ENCODE results near the gene ANO2. TPM values are rescaled to one million over a fixed set of nuclear protein-coding genes. Genes with fewer than 3 reads are reported as not detected.
A peak's percentile ranks its signal among the peaks of the same experiment; 100 is the strongest.

The ANO2 gene
- total and polyA plus RNA-seq, 4 experiments from 2014 or later, result not detected

DNA sequence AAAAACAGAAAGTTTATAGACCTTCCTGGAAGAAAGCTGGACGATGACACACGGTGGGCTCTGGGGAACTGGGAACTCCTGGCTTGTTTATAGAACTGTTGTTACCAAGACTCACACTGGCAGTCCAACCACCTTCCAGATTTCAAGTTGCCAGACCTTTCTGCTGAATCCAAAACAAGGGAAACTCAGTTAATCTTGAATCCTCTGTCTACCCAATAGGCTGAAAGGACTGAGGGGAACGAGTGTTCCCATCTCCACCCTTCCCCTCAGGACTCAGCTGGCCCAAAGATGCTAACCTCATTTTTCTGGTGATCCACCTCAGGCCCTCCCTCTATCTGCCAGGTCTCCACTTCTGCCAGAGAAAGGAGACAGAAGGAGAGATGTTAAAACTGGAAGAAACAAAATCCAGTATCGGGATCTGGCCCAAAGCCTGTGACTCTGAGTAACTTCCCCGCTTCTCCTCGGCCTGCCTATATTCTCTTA, 231.4 kb downstream of the ANO2 start:
- no peak overlapping the region for H3K4me3 Mint-ChIP-seq
- Histone ChIP-seq H3K36me3 (ENCODE audit: insufficient read depth, low read length) (no peaks in the 10 kb centered on the region), H3K4me3 (ENCODE audit: low read length in 2 of 2) (no peak overlapping the region), H3K4me1 (ENCODE audit: insufficient read depth, low read length) (no peaks in the 10 kb centered on the region), H3K9me3 (ENCODE audit: control insufficient read depth in 1 of 2, low read length in 2 of 2) (no peaks in the 10 kb centered on the region), H3K27me3 (ENCODE audit: insufficient read depth, low read length) (no peaks in the 10 kb centered on the region), H3K27ac (ENCODE audit: low read depth, low read length) (no peak overlapping the region)
- intact Hi-C loops (cut with micrococcal nuclease), result no loop called here
- no peaks in the 10 kb centered on the region for H3K36me3 Mint-ChIP-seq
- peaks cover 0 to 2% (median 0%) of the 10 kb centered on the region in 4 donors for H3K4me1 Mint-ChIP-seq
- peaks cover 2 to 5% of the 10 kb centered on the region in 2 donors for H3K27me3 Mint-ChIP-seq
- DNase-seq, result no peak
- no peaks in the 10 kb centered on the region for H3K9me3 Mint-ChIP-seq
- H3K27ac Mint-ChIP-seq, result no peak overlapping the region
- CTCF ChIA-PET (ENCODE audit: partially characterized antibody), result no interaction called here
- POLR2A ChIA-PET (ENCODE audit: partially characterized antibody), result no interaction called here

DNA sequence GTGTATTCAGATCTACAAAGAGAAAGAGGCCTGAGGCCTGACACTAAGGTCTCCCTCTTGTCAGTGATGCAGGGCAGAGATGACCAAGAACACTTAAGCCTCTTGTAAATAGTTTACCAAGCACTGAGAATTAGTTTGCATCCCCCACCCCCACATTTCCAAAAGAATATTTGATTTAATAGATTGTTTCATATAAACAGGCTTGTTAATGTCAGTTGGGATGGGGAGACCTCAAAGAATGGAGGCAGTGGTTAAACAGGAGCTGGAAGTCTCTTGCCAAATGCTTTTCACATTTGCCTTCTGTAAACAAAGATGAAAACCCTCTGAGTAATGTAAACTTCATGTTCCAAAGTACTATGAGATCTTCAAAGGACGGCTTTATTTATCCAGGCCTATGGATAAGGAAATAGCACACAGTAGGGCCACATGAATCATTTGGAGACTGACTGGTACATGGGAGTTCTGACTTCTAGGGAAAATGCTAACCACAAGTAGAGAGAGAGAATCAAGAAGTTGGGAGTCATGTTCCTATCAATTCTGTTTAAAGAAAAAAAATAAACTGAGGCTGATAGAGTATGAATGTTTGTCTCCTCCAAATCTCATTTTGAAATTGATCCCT, 234.7 kb downstream of the ANO2 start:
- POLR2A ChIA-PET (ENCODE audit: partially characterized antibody), result no interaction called here
- Mint-ChIP-seq H3K9me3 (peaks cover 0 to 2% (median 0%) of the 10 kb centered on the region in 8 donors), H3K36me3 (no peaks in the 10 kb centered on the region), H3K27ac (no peak overlapping the region), H3K4me3 (no peak overlapping the region), H3K4me1 (peaks cover 0 to 2% (median 0%) of the 10 kb centered on the region in 4 donors), H3K27me3 (peaks cover 3 to 4% of the 10 kb centered on the region in 2 donors)
- DNase-seq, result no peak
- Histone ChIP-seq H3K4me1 (ENCODE audit: insufficient read depth, low read length) (no peaks in the 10 kb centered on the region), H3K4me3 (ENCODE audit: low read length in 2 of 2) (no peak overlapping the region), H3K27me3 (ENCODE audit: insufficient read depth, low read length) (no peaks in the 10 kb centered on the region), H3K36me3 (ENCODE audit: insufficient read depth, low read length) (no peaks in the 10 kb centered on the region), H3K27ac (ENCODE audit: low read depth, low read length) (no peak overlapping the region), H3K9me3 (ENCODE audit: control insufficient read depth in 1 of 2, low read length in 2 of 2) (no peaks in the 10 kb centered on the region)
- CTCF ChIA-PET (ENCODE audit: partially characterized antibody), result no interaction called here
- intact Hi-C loops (cut with micrococcal nuclease), result no loop called here

DNA sequence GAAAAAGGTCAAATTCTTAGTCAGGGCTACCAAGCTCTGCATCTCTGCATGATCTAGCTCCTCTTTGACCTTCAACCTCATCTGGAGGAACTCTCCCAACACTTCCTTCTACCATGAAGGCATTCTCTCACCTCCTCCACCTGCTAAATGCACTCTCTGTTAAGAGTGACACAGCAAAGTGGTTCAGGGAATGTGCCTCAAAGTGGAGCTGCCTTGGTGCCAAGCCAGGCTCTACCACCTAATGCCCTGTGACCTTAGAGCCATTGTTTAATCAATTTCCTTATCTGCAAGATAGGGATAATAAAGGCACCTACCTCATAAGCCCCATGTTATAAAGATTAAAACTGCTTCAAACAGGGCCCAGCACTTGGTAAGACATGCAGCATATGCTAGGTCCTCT, 236.7 kb downstream of the ANO2 start:
- Histone ChIP-seq H3K9me3 (ENCODE audit: control insufficient read depth in 1 of 2, low read length in 2 of 2) (no peaks in the 10 kb centered on the region), H3K27ac (ENCODE audit: low read depth, low read length) (no peak overlapping the region), H3K36me3 (ENCODE audit: insufficient read depth, low read length) (no peaks in the 10 kb centered on the region), H3K4me1 (ENCODE audit: insufficient read depth, low read length) (no peaks in the 10 kb centered on the region), H3K4me3 (ENCODE audit: low read length in 2 of 2) (no peak overlapping the region), H3K27me3 (ENCODE audit: insufficient read depth, low read length) (no peaks in the 10 kb centered on the region)
- POLR2A ChIA-PET (ENCODE audit: partially characterized antibody), result no interaction called here
- CTCF ChIA-PET (ENCODE audit: partially characterized antibody), result no interaction called here
- intact Hi-C loops (cut with micrococcal nuclease), result no loop called here
- Mint-ChIP-seq H3K36me3 (no peaks in the 10 kb centered on the region), H3K9me3 (peaks cover 0 to 2% (median 0%) of the 10 kb centered on the region in 8 donors), H3K4me3 (no peak overlapping the region), H3K27ac (no peak overlapping the region), H3K27me3 (peaks cover 3% of the 10 kb centered on the region in 2 donors), H3K4me1 (peaks cover 0 to 2% (median 0%) of the 10 kb centered on the region in 4 donors)
- no peak for DNase-seq

DNA sequence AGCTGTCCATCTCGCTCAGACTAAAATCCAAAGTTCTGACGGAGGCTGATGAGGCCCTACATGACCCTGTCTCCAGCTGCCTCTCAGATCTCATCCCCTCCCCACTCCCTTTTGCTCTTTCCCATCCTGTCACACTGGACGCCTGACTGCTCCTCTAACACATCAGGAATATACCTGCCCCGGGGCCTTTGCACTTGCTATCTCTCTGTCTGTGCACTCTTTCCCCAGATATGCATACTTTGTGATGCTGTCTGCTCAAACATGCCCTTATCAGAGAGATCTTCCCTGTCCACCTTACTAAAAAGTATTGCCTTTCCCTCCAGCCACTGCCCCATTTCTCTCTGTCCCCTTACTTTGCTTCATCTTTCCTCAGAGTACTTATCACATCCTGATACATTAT, 238.8 kb downstream of the ANO2 start:
- no peak for DNase-seq
- CTCF ChIA-PET (ENCODE audit: partially characterized antibody), result no interaction called here
- intact Hi-C loops (cut with micrococcal nuclease), result no loop called here
- Histone ChIP-seq H3K4me1 (ENCODE audit: insufficient read depth, low read length) (no peaks in the 10 kb centered on the region), H3K27me3 (ENCODE audit: insufficient read depth, low read length) (no peaks in the 10 kb centered on the region), H3K4me3 (ENCODE audit: low read length in 2 of 2) (no peak overlapping the region), H3K36me3 (ENCODE audit: insufficient read depth, low read length) (no peaks in the 10 kb centered on the region), H3K9me3 (ENCODE audit: control insufficient read depth in 1 of 2, low read length in 2 of 2) (no peaks in the 10 kb centered on the region), H3K27ac (ENCODE audit: low read depth, low read length) (no peak overlapping the region)
- peaks cover 0 to 2% (median 0%) of the 10 kb centered on the region in 8 donors for H3K9me3 Mint-ChIP-seq
- H3K27me3 Mint-ChIP-seq, result peaks cover 2 to 6% of the 10 kb centered on the region in 2 donors
- peaks cover 0 to 2% (median 0%) of the 10 kb centered on the region in 4 donors for H3K4me1 Mint-ChIP-seq
- H3K36me3 Mint-ChIP-seq, result no peaks in the 10 kb centered on the region
- POLR2A ChIA-PET (ENCODE audit: partially characterized antibody), result no interaction called here
- no peak overlapping the region for H3K4me3 Mint-ChIP-seq
- peak overlapping the region in 1 of 7 donors; percentile 24 for H3K27ac Mint-ChIP-seq

DNA sequence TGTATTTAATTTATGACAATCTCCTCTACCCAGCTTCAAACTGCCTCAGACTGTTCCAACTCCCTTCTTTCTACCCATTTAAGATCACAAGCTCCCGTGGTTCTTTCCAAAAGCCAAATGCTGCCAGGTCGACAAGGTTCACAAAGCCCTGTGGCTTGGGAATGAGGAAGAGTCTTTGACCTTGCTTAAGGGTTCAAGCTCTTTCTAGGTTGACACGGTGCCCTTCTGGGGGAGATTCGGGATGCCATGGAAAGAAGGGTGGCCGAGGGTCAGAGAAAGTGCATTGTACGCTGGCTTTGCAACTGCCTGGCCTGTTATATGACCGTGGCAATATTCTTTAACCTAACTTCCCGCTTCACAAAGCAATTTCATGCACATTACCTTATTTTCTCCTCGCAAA, 239.3 kb downstream of the ANO2 start:
- Histone ChIP-seq H3K4me1 (ENCODE audit: insufficient read depth, low read length) (no peaks in the 10 kb centered on the region), H3K27me3 (ENCODE audit: insufficient read depth, low read length) (no peaks in the 10 kb centered on the region), H3K9me3 (ENCODE audit: control insufficient read depth in 1 of 2, low read length in 2 of 2) (no peaks in the 10 kb centered on the region), H3K4me3 (ENCODE audit: low read length in 2 of 2) (no peak overlapping the region), H3K27ac (ENCODE audit: low read depth, low read length) (no peak overlapping the region), H3K36me3 (ENCODE audit: insufficient read depth, low read length) (no peaks in the 10 kb centered on the region)
- no peak for DNase-seq
- intact Hi-C loops (cut with micrococcal nuclease), result no loop called here
- no peak overlapping the region for H3K4me3 Mint-ChIP-seq
- H3K36me3 Mint-ChIP-seq, result no peaks in the 10 kb centered on the region
- ChIA-PET CTCF (ENCODE audit: partially characterized antibody) (no interaction called here), POLR2A (ENCODE audit: partially characterized antibody) (no interaction called here)
- H3K27ac Mint-ChIP-seq, result no peak overlapping the region
- H3K27me3 Mint-ChIP-seq, result peaks cover 2 to 6% of the 10 kb centered on the region in 2 donors
- peaks cover 0 to 2% (median 0%) of the 10 kb centered on the region in 4 donors for H3K4me1 Mint-ChIP-seq
- peaks cover 0 to 2% (median 0%) of the 10 kb centered on the region in 8 donors for H3K9me3 Mint-ChIP-seq

DNA sequence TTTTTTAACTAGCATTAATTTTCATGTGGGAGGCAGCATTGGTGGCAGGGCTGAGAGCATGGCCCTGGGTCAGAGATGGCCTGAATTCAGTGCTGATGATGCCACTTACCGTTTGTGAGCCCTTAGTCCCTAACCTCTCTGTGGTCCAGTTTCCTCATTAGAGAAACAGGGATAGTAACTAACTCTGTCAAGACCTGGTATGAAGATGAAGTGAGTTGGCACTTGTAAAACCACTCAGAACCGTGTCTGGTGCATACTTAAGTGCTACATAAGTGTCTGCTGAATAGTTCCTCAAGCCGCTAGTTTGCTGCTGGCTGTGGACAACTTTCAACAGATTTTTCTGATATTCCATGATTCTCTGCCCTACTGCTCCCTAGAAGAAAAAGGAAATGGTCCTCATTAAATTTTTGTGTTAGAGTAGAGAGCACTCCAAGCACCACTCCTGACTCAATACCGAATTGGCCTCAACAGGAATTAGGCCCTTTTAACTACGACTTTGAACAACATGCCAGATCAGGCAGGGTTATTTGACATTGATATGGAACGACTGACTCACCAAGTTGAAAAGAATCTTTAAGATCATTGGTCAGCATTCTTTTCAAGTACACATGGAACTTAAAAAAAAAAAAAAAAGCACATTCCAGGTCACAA, 250.2 kb downstream of the ANO2 start:
- peaks cover 0 to 9% (median 3%) of the 10 kb centered on the region in 8 donors for H3K9me3 Mint-ChIP-seq
- no peak for DNase-seq
- no peak overlapping the region for H3K27ac ChIP-seq (ENCODE audit: low read depth, low read length)
- intact Hi-C loops (cut with micrococcal nuclease), result no loop called here
- no peaks in the 10 kb centered on the region for H3K9me3 ChIP-seq (ENCODE audit: control insufficient read depth in 1 of 2, low read length in 2 of 2)
- H3K27me3 Mint-ChIP-seq, result peaks cover 1 to 2% of the 10 kb centered on the region in 2 donors
- no peaks in the 10 kb centered on the region for H3K27me3 ChIP-seq (ENCODE audit: insufficient read depth, low read length)
- ChIA-PET POLR2A (ENCODE audit: partially characterized antibody) (no interaction called here), CTCF (ENCODE audit: partially characterized antibody) (no interaction called here)
- H3K27ac Mint-ChIP-seq, result no peak overlapping the region
- no peak overlapping the region for H3K4me3 Mint-ChIP-seq
- no peaks in the 10 kb centered on the region for H3K36me3 Mint-ChIP-seq
- H3K4me3 ChIP-seq (ENCODE audit: low read length in 2 of 2), result no peak overlapping the region
- no peaks in the 10 kb centered on the region for H3K4me1 Mint-ChIP-seq
- H3K36me3 ChIP-seq (ENCODE audit: insufficient read depth, low read length), result no peaks in the 10 kb centered on the region
- no peaks in the 10 kb centered on the region for H3K4me1 ChIP-seq (ENCODE audit: insufficient read depth, low read length)

DNA sequence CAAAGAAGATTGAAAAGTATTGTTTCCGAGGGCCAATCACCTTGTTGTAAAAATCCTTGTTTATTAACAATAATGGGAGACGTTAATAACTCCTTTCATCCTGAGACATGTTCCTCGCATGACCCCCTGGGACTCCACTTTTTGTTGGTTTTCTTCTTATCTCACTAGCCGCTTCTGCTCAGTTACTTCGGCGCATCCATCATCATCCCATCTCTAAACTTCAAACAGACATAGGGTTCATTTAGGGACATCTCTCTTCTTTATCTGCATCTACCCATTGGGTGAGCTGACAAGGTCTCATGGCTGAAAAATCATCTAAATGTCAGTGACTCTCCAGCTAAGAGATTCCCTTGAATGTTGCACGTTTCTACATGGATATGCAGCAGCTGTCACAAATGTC, 252.2 kb downstream of the ANO2 start:
- H3K9me3 ChIP-seq (ENCODE audit: control insufficient read depth in 1 of 2, low read length in 2 of 2), result no peaks in the 10 kb centered on the region
- ChIA-PET CTCF (ENCODE audit: partially characterized antibody) (no interaction called here), POLR2A (ENCODE audit: partially characterized antibody) (no interaction called here)
- H3K4me1 ChIP-seq (ENCODE audit: insufficient read depth, low read length), result no peaks in the 10 kb centered on the region
- H3K36me3 ChIP-seq (ENCODE audit: insufficient read depth, low read length), result no peaks in the 10 kb centered on the region
- intact Hi-C loops (cut with micrococcal nuclease), result no loop called here
- H3K36me3 Mint-ChIP-seq, result no peaks in the 10 kb centered on the region
- no peak for DNase-seq
- H3K4me3 ChIP-seq (ENCODE audit: low read length in 2 of 2), result no peak overlapping the region
- no peaks in the 10 kb centered on the region for H3K27me3 Mint-ChIP-seq
- H3K27ac Mint-ChIP-seq, result no peak overlapping the region
- peaks cover 0 to 9% (median 3%) of the 10 kb centered on the region in 8 donors for H3K9me3 Mint-ChIP-seq
- H3K27ac ChIP-seq (ENCODE audit: low read depth, low read length), result no peak overlapping the region
- H3K4me3 Mint-ChIP-seq, result no peak overlapping the region
- no peaks in the 10 kb centered on the region for H3K4me1 Mint-ChIP-seq
- no peaks in the 10 kb centered on the region for H3K27me3 ChIP-seq (ENCODE audit: insufficient read depth, low read length)

Measured in CD4-positive, alpha-beta memory T cell (primary cell).